HEK293 (cell line): ENCODE data around the gene TMEM17.
"Not testable (repeated sequence)": the region's sequence is repeated elsewhere in the genome, so short reads cannot be mapped to it uniquely, and the experiment has no call there.

ENCODE experiments used
- CTCF ChIA-PET: fragments of 350-600 bp; formaldehyde crosslinking; extraction: SDS; loops from one replicate; lab custom pipeline; 2021; ENCODE audit warnings: antibody characterized with exemption; lab: Yijun Ruan, JAX
- POLR2A ChIA-PET: fragments of 300-600 bp; formaldehyde crosslinking; extraction: SDS; loops from one replicate; lab custom pipeline; 2020; ENCODE audit warnings: antibody characterized with exemption, inconsistent platforms; lab: Yijun Ruan, JAX
- H3K27ac ChIP-seq: fragments of 200-500 bp; sonication (Bioruptor generic); 2 replicates; pipeline ENCODE4 v1.5.1; 2014; ENCODE audit warnings: low read depth, low read length, control low read depth, inconsistent platforms; ENCODE audit errors: extremely low read depth
- H3K36me3 ChIP-seq, 2 experiments: fragments of 200-500 bp in 1 of 2; sonication (Bioruptor generic) in 1 of 2; 1 replicate in 1 of 2; 2 replicates in 1 of 2; pipeline ENCODE4 v1.5.1; 2014 to 2017; ENCODE audit warnings: inconsistent platforms in 2 of 2, low read length in 2 of 2; ENCODE audit not compliant: control insufficient read depth in 2 of 2, insufficient read depth in 1 of 2
- H3K4me1 ChIP-seq: fragments of 200-500 bp; sonication (Bioruptor generic); 2 replicates; pipeline ENCODE4 v1.5.1; 2014; ENCODE audit warnings: mild to moderate bottlenecking, low read length, inconsistent platforms; ENCODE audit not compliant: control insufficient read depth, insufficient read depth
- H3K4me3 ChIP-seq: 2 replicates; pipeline ENCODE4 v1.5.1; 2011; ENCODE audit warnings: low read depth, mild to moderate bottlenecking, control low read depth, low read length, moderate library complexity
- H3K9me3 ChIP-seq: fragments of 200-500 bp; sonication (Bioruptor generic); 2 replicates; pipeline ENCODE4 v1.5.1; 2014; ENCODE audit warnings: low read depth, low read length, inconsistent platforms; ENCODE audit not compliant: control insufficient read depth, insufficient read depth
- MYNN ChIP-seq: fragments of 450-650 bp; formaldehyde crosslinking; IDR thresholded peaks from 2 replicates; pipeline ENCODE4 v1.5.1; 2016; ENCODE audit warnings: missing biosample characterization, missing genetic modification characterization, borderline replicate concordance
- MZF1 ChIP-seq: fragments of 450-650 bp; formaldehyde crosslinking; IDR thresholded peaks from 2 replicates; pipeline ENCODE4 v1.5.1; 2017; ENCODE audit warnings: missing biosample characterization, missing genetic modification characterization, borderline replicate concordance
- SETDB1 ChIP-seq: IDR thresholded peaks from one replicate; pipeline ENCODE4 v1.6.1; 2017; ENCODE audit warnings: mild to moderate bottlenecking, low read length, moderate library complexity, mixed read lengths; ENCODE audit not compliant: insufficient read length
- WT1 ChIP-seq: fragments of 450-650 bp; formaldehyde crosslinking; IDR thresholded peaks from 2 replicates; pipeline ENCODE4 v1.5.1; 2016; ENCODE audit warnings: missing biosample characterization, missing genetic modification characterization
- ZFHX2 ChIP-seq: fragments of 450-650 bp; formaldehyde crosslinking; conservative IDR thresholded peaks from 2 replicates; pipeline ENCODE4 v1.5.1; 2016; ENCODE audit warnings: missing biosample characterization, missing genetic modification characterization
- ZFP3 ChIP-seq: fragments of 450-650 bp; formaldehyde crosslinking; IDR thresholded peaks from 2 replicates; pipeline ENCODE4 v1.5.1; 2016; ENCODE audit warnings: low read depth, missing biosample characterization, missing genetic modification characterization
- ZNF121 ChIP-seq: fragments of 450-650 bp; formaldehyde crosslinking; IDR thresholded peaks from 2 replicates; pipeline ENCODE4 v1.5.1; 2016; ENCODE audit warnings: missing biosample characterization, missing genetic modification characterization
- ZNF132 ChIP-seq: fragments of 450-650 bp; formaldehyde crosslinking; IDR thresholded peaks from 2 replicates; pipeline ENCODE4 v1.5.1; 2017; ENCODE audit warnings: missing biosample characterization, missing genetic modification characterization, borderline replicate concordance
- ZNF133 ChIP-seq: fragments of 450-650 bp; formaldehyde crosslinking; IDR thresholded peaks from 2 replicates; pipeline ENCODE4 v1.5.1; 2016; ENCODE audit warnings: missing biosample characterization, missing genetic modification characterization
- ZNF169 ChIP-seq: fragments of 450-650 bp; formaldehyde crosslinking; IDR thresholded peaks from 2 replicates; pipeline ENCODE4 v1.5.1; 2016; ENCODE audit warnings: missing biosample characterization, missing genetic modification characterization
- ZNF19 ChIP-seq: fragments of 450-650 bp; formaldehyde crosslinking; IDR thresholded peaks from 2 replicates; pipeline ENCODE4; 2016; ENCODE audit warnings: missing biosample characterization, missing genetic modification characterization, low read depth
- ZNF341 ChIP-seq: fragments of 450-650 bp; formaldehyde crosslinking; IDR thresholded peaks from 2 replicates; pipeline ENCODE4; 2016; ENCODE audit warnings: low read depth, missing biosample characterization, missing genetic modification characterization
- ZNF37A ChIP-seq: fragments of 450-650 bp; IDR thresholded peaks from 2 replicates; pipeline ENCODE4 v1.5.1; 2018; ENCODE audit warnings: missing biosample characterization, missing genetic modification characterization
- ZNF529 ChIP-seq: fragments of 450-650 bp; formaldehyde crosslinking; IDR thresholded peaks from 2 replicates; pipeline ENCODE4 v1.5.1; 2017; ENCODE audit warnings: missing genetic modification characterization, missing biosample characterization; ENCODE audit not compliant: insufficient replicate concordance
- ZNF610 ChIP-seq: fragments of 450-650 bp; formaldehyde crosslinking; IDR thresholded peaks from 2 replicates; pipeline ENCODE4 v1.5.1; 2016; ENCODE audit warnings: missing biosample characterization, missing genetic modification characterization, borderline replicate concordance
- TF ChIP-seq, protein P1 (sequence below): fragments of 450-650 bp; IDR thresholded peaks from 2 replicates; pipeline ENCODE4 v1.5.1; 2018; ENCODE audit warnings: missing biosample characterization, missing genetic modification characterization
- TF ChIP-seq, protein P2 (sequence below): fragments of 450-650 bp; formaldehyde crosslinking; IDR thresholded peaks from 2 replicates; pipeline ENCODE4 v1.5.1; 2016; ENCODE audit warnings: missing biosample characterization, missing genetic modification characterization
- TF ChIP-seq, protein P3 (sequence below): fragments of 450-650 bp; formaldehyde crosslinking; IDR thresholded peaks from 2 replicates; pipeline ENCODE4 v1.5.1; 2016; ENCODE audit warnings: missing biosample characterization, missing genetic modification characterization, low read depth
- TF ChIP-seq, protein P4 (sequence below): fragments of 450-650 bp; formaldehyde crosslinking; IDR thresholded peaks from 2 replicates; pipeline ENCODE4 v1.5.1; 2016; ENCODE audit warnings: missing biosample characterization, missing genetic modification characterization
- TF ChIP-seq, protein P5 (sequence below): IDR thresholded peaks from 2 replicates; pipeline ENCODE4 v1.6.1; 2011; ENCODE audit warnings: mild to moderate bottlenecking, low read depth, low read length, borderline replicate concordance

Gene TMEM17

DNA sequence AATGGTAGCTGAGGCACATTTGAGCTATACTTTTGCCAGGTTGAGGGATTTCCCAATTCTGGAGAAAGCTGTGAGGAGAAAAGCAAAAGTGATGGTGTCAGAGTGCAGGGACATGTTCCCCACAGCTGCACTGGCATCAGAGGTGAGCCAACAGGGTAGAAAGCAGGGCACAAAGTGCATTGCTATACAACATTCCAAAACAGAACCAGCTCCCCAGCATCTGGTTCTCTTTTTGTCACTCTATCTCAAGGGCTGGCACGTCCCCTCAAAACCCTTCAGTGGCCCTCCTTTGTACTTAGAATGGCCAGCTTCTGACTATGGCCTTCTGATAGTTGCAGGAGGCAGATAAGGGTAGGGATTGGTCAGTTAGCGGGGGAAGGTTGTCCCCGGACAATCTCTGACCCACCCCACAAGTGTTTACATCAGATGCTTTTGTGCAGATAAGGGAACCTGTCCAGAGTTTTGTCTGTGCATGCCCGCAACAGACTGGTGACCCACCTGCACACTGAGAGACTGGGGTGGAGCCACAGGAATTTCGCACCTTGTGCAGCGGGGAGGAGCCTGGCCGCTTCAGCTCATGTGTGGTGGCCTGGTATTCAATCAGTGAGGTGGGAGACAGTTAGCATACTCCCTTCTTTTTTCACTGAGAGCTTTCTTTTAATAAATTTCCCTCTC, 31.0 kb upstream of the TMEM17 start:
- TF ChIP-seq, protein P1, sequence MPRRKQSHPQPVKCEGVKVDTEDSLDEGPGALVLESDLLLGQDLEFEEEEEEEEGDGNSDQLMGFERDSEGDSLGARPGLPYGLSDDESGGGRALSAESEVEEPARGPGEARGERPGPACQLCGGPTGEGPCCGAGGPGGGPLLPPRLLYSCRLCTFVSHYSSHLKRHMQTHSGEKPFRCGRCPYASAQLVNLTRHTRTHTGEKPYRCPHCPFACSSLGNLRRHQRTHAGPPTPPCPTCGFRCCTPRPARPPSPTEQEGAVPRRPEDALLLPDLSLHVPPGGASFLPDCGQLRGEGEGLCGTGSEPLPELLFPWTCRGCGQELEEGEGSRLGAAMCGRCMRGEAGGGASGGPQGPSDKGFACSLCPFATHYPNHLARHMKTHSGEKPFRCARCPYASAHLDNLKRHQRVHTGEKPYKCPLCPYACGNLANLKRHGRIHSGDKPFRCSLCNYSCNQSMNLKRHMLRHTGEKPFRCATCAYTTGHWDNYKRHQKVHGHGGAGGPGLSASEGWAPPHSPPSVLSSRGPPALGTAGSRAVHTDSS = no peak
- TF ChIP-seq ZNF610 (tag by site-specific recombination) (no peak), ZFP3 (no peak), ZNF341 (tag by site-specific recombination) (no peak), ZNF133 (no peak), ZNF121 (tag by site-specific recombination) (no peak), ZFHX2 (tag by site-specific recombination) (no peak), ZNF169 (tag by site-specific recombination) (no peak), ZNF529 (tag by site-specific recombination) (no peak), MYNN (no peak), MZF1 (no peak), ZNF37A (tag by site-specific recombination) (no peak), ZNF132 (no peak), ZNF19 (tag by site-specific recombination) (no peak), SETDB1 (no peak), WT1 (tag by site-specific recombination) (no peak)
- TF ChIP-seq, protein P2, sequence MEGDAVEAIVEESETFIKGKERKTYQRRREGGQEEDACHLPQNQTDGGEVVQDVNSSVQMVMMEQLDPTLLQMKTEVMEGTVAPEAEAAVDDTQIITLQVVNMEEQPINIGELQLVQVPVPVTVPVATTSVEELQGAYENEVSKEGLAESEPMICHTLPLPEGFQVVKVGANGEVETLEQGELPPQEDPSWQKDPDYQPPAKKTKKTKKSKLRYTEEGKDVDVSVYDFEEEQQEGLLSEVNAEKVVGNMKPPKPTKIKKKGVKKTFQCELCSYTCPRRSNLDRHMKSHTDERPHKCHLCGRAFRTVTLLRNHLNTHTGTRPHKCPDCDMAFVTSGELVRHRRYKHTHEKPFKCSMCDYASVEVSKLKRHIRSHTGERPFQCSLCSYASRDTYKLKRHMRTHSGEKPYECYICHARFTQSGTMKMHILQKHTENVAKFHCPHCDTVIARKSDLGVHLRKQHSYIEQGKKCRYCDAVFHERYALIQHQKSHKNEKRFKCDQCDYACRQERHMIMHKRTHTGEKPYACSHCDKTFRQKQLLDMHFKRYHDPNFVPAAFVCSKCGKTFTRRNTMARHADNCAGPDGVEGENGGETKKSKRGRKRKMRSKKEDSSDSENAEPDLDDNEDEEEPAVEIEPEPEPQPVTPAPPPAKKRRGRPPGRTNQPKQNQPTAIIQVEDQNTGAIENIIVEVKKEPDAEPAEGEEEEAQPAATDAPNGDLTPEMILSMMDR (tag by site-specific recombination) = no peak
- TF ChIP-seq, protein P3, sequence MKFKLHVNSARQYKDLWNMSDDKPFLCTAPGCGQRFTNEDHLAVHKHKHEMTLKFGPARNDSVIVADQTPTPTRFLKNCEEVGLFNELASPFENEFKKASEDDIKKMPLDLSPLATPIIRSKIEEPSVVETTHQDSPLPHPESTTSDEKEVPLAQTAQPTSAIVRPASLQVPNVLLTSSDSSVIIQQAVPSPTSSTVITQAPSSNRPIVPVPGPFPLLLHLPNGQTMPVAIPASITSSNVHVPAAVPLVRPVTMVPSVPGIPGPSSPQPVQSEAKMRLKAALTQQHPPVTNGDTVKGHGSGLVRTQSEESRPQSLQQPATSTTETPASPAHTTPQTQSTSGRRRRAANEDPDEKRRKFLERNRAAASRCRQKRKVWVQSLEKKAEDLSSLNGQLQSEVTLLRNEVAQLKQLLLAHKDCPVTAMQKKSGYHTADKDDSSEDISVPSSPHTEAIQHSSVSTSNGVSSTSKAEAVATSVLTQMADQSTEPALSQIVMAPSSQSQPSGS (tag by site-specific recombination) = no peak
- TF ChIP-seq, protein P4, sequence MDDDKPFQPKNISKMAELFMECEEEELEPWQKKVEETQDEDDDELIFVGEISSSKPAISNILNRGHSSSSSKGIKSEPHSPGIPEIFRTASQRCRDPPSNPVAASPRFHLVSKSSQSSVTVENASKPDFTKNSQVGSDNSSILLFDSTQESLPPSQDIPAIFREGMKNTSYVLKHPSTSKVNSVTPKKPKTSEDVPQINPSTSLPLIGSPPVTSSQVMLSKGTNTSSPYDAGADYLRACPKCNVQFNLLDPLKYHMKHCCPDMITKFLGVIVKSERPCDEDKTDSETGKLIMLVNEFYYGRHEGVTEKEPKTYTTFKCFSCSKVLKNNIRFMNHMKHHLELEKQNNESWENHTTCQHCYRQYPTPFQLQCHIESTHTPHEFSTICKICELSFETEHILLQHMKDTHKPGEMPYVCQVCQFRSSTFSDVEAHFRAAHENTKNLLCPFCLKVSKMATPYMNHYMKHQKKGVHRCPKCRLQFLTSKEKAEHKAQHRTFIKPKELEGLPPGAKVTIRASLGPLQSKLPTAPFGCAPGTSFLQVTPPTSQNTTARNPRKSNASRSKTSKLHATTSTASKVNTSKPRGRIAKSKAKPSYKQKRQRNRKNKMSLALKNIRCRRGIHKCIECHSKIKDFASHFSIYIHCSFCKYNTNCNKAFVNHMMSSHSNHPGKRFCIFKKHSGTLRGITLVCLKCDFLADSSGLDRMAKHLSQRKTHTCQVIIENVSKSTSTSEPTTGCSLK = no peak
- TF ChIP-seq, protein P5, sequence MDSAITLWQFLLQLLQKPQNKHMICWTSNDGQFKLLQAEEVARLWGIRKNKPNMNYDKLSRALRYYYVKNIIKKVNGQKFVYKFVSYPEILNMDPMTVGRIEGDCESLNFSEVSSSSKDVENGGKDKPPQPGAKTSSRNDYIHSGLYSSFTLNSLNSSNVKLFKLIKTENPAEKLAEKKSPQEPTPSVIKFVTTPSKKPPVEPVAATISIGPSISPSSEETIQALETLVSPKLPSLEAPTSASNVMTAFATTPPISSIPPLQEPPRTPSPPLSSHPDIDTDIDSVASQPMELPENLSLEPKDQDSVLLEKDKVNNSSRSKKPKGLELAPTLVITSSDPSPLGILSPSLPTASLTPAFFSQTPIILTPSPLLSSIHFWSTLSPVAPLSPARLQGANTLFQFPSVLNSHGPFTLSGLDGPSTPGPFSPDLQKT = no peak
- H3K4me1 ChIP-seq = no peaks in the 10 kb centered on the region
- H3K27ac ChIP-seq = no peak overlapping the region
- no peaks in the 10 kb centered on the region for H3K36me3 ChIP-seq
- ChIA-PET CTCF (interaction anchor here (0.7 kb wide), 1 partner anchor 80 kb away, joined by 3 read pairs; no protein-coding TSS in a partner anchor), POLR2A (no interaction called here)
- no peak overlapping the region for H3K4me3 ChIP-seq
- no peaks in the 10 kb centered on the region for H3K9me3 ChIP-seq

DNA sequence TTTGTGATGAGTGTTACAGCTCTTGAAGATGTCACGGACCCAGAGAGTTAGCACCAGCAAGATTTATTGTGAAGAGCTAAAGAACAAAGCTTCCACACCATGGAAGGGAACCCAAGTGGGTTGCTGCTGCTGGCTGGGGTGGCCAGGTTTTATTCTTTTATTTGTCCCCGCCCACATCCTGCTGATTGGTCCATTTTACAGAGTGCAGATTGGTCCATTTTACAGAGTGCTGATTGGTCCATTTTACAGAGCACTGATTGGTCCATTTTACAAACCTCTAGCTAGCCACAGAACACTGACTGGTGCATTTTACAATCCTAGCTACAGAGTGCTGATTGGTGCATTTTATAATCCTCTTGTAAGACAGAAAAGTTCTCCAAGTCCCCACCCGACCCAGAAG, 29.5 kb upstream of the TMEM17 start:
- POLR2A ChIA-PET, H3K27ac ChIP-seq, H3K4me1 ChIP-seq, H3K36me3 ChIP-seq, H3K4me3 ChIP-seq, H3K9me3 ChIP-seq, CTCF ChIA-PET: not testable (repeated sequence)
